IMR-90 (cell line): ENCODE data around the gene ZNF575. TPM values are rescaled to one million over a fixed set of nuclear protein-coding genes. Genes with fewer than 3 reads are reported as not detected.

Source experiments
- ATAC-seq: fragments of 200-7000 bp; cut with Tn5 transposase; 2 replicates; pipeline ENCODE4 v1.9.1; 2020; ENCODE audit warnings: low read depth, mild to moderate bottlenecking, moderate library complexity
- BruUV-seq: library from RNA; stranded (reverse); fragments of 400-500 nt; replicated peaks from 2 replicates; lab custom pipeline; 2021; lab: Mats Ljungman, UMichigan
- CTCF ChIA-PET: fragments of 300-600 bp; formaldehyde crosslinking; extraction: SDS; loops from one replicate; lab custom pipeline; 2021; ENCODE audit warnings: antibody characterized with exemption; lab: Yijun Ruan, JAX
- POLR2A ChIA-PET: fragments of 300-600 bp; sonication (Branson Sonifier 250); formaldehyde crosslinking; loops from one replicate; lab custom pipeline; 2022; ENCODE audit warnings: antibody characterized with exemption; ENCODE audit not compliant: unreplicated experiment; lab: Charles Lee
- DNase-seq: peaks from one replicate; pipeline ENCODE4 v3.0.0; 2013
- H2AFZ ChIP-seq: replicated peaks from 2 replicates; pipeline ENCODE3; 2013; ENCODE audit warnings: low read length, mild to moderate bottlenecking; ENCODE audit not compliant: poor library complexity
- H2AK5ac ChIP-seq: 2 replicates; pipeline ENCODE4 v1.6.1; 2013; ENCODE audit warnings: low read depth, low read length, inconsistent platforms
- H2AK9ac ChIP-seq: replicated peaks from 2 replicates; pipeline ENCODE3; 2013; ENCODE audit warnings: mild to moderate bottlenecking, low read depth, low read length, moderate library complexity; ENCODE audit not compliant: poor library complexity
- H2BK120ac ChIP-seq: 2 replicates; pipeline ENCODE4 v1.6.1; 2013; ENCODE audit warnings: low read depth, low read length, inconsistent platforms
- H2BK15ac ChIP-seq: 3 replicates; pipeline ENCODE4 v1.6.1; 2013; ENCODE audit warnings: low read depth, low read length, inconsistent platforms
- H2BK20ac ChIP-seq: 2 replicates; pipeline ENCODE4 v1.6.1; 2013; ENCODE audit warnings: low read depth, mild to moderate bottlenecking, inconsistent platforms, low read length, moderate library complexity
- H2BK5ac ChIP-seq: 2 replicates; pipeline ENCODE4 v1.6.1; 2013; ENCODE audit warnings: mild to moderate bottlenecking, low read depth, low read length, inconsistent platforms; ENCODE audit not compliant: poor library complexity, severe bottlenecking
- H3K14ac ChIP-seq: replicated peaks from 2 replicates; pipeline ENCODE4 v1.6.1; 2013; ENCODE audit warnings: low read depth, low read length, inconsistent platforms
- H3K18ac ChIP-seq: 2 replicates; pipeline ENCODE4 v1.6.1; 2013; ENCODE audit warnings: low read depth, low read length, control low read depth
- H3K23ac ChIP-seq: 2 replicates; pipeline ENCODE4 v1.6.1; 2013; ENCODE audit warnings: low read depth, low read length, inconsistent platforms
- H3K27ac ChIP-seq: 2 replicates; pipeline ENCODE4 v1.5.1; 2013; ENCODE audit warnings: mild to moderate bottlenecking, control low read depth, low read length; ENCODE audit not compliant: insufficient read depth
- H3K27me3 ChIP-seq: 2 replicates; pipeline ENCODE4 v1.6.1; 2013; ENCODE audit warnings: low read length; ENCODE audit not compliant: control insufficient read depth, insufficient read depth
- H3K36me3 ChIP-seq: 2 replicates; pipeline ENCODE4 v1.6.1; 2013; ENCODE audit warnings: low read length, mixed read lengths; ENCODE audit not compliant: control insufficient read depth, insufficient read depth
- H3K4ac ChIP-seq: 2 replicates; pipeline ENCODE4 v1.6.1; 2013; ENCODE audit warnings: low read depth, low read length, inconsistent platforms
- H3K4me1 ChIP-seq: 2 replicates; pipeline ENCODE4 v1.6.1; 2013; ENCODE audit warnings: low read length, mixed read lengths; ENCODE audit not compliant: control insufficient read depth, insufficient read depth
- H3K4me2 ChIP-seq: 2 replicates; pipeline ENCODE4 v1.6.1; 2013; ENCODE audit warnings: low read depth, mild to moderate bottlenecking, control low read depth, low read length, moderate library complexity
- H3K4me3 ChIP-seq: 2 replicates; pipeline ENCODE4 v1.5.1; 2013; ENCODE audit warnings: low read depth, mild to moderate bottlenecking, control low read depth, low read length, moderate library complexity; ENCODE audit not compliant: insufficient read depth
- H3K56ac ChIP-seq: 2 replicates; pipeline ENCODE4 v1.6.1; 2013; ENCODE audit warnings: low read length, inconsistent platforms; ENCODE audit not compliant: insufficient read depth; ENCODE audit errors: extremely low read depth
- H3K79me1 ChIP-seq, 2 experiments: 2 replicates each; pipeline ENCODE4 v1.6.1; 2013; ENCODE audit warnings: low read length in 2 of 2, inconsistent platforms in 1 of 2, low read depth in 1 of 2
- H3K9ac ChIP-seq: 2 replicates; pipeline ENCODE4 v1.6.1; 2013; ENCODE audit warnings: low read depth, low read length, control low read depth
- H3K9me1 ChIP-seq: 2 replicates; pipeline ENCODE4 v1.6.1; 2013; ENCODE audit warnings: low read length, inconsistent platforms; ENCODE audit not compliant: insufficient read depth
- H3K9me3 ChIP-seq: 2 replicates; pipeline ENCODE4 v1.6.1; 2013; ENCODE audit warnings: low read length; ENCODE audit not compliant: control insufficient read depth, insufficient read depth
- H4K20me1 ChIP-seq: 2 replicates; pipeline ENCODE4 v1.6.1; 2013; ENCODE audit warnings: low read length, inconsistent platforms; ENCODE audit not compliant: insufficient read depth
- H4K5ac ChIP-seq: 2 replicates; pipeline ENCODE4 v1.6.1; 2013; ENCODE audit warnings: mild to moderate bottlenecking, low read depth, low read length, control low read depth
- H4K8ac ChIP-seq, 2 experiments: 2 replicates each; pipeline ENCODE4 v1.6.1; 2013; ENCODE audit warnings: low read depth in 2 of 2, low read length in 2 of 2, control low read depth in 1 of 2, inconsistent platforms in 1 of 2
- H4K91ac ChIP-seq: 2 replicates; pipeline ENCODE4 v1.6.1; 2013; ENCODE audit warnings: low read depth, low read length, inconsistent platforms; ENCODE audit not compliant: insufficient read depth
- BHLHE40 ChIP-seq: fragments of 150-350 bp; IDR thresholded peaks from 2 replicates; pipeline ENCODE4 v1.6.1; 2016; ENCODE audit warnings: mild to moderate bottlenecking, low read depth, low read length
- CEBPB ChIP-seq: IDR thresholded peaks from 2 replicates; pipeline ENCODE4 v1.6.1; 2012; ENCODE audit warnings: low read depth, low read length, improper control_type of control experiment
- CHD1 ChIP-seq: IDR thresholded peaks from 2 replicates; pipeline ENCODE4 v1.6.1; 2012; ENCODE audit warnings: low read depth, low read length, improper control_type of control experiment
- CTCF ChIP-seq: conservative IDR thresholded peaks from 2 replicates; pipeline ENCODE4 v1.5.1; 2012; ENCODE audit warnings: mild to moderate bottlenecking, low read depth, low read length, improper control_type of control experiment
- ELK1 ChIP-seq: fragments of 150-350 bp; IDR thresholded peaks from 2 replicates; pipeline ENCODE4 v1.6.1; 2016; ENCODE audit warnings: low read depth, mild to moderate bottlenecking, low read length, moderate library complexity, borderline replicate concordance
- FOS ChIP-seq: fragments of 150-350 bp; IDR thresholded peaks from 2 replicates; pipeline ENCODE4 v1.6.1; 2016; ENCODE audit warnings: low read depth, low read length
- MAFK ChIP-seq: IDR thresholded peaks from 2 replicates; pipeline ENCODE4 v1.6.1; 2012; ENCODE audit warnings: low read depth, low read length, improper control_type of control experiment
- MAZ ChIP-seq: IDR thresholded peaks from 2 replicates; pipeline ENCODE4 v1.6.1; 2012; ENCODE audit warnings: low read depth, mild to moderate bottlenecking, low read length, improper control_type of control experiment, moderate library complexity, borderline replicate concordance
- MXI1 ChIP-seq: IDR thresholded peaks from 2 replicates; pipeline ENCODE4 v1.6.1; 2012; ENCODE audit warnings: low read depth, mild to moderate bottlenecking, low read length, moderate library complexity, borderline replicate concordance
- NFE2L2 ChIP-seq: fragments of 150-350 bp; IDR thresholded peaks from 2 replicates; pipeline ENCODE4 v1.6.1; 2016; ENCODE audit warnings: low read depth, mild to moderate bottlenecking, low read length
- POLR2A ChIP-seq: IDR thresholded peaks from 2 replicates; pipeline ENCODE4 v1.6.1; 2012; ENCODE audit warnings: mild to moderate bottlenecking, low read depth, low read length
- RAD21 ChIP-seq: IDR thresholded peaks from 2 replicates; pipeline ENCODE4 v1.6.1; 2012; ENCODE audit warnings: low read length, improper control_type of control experiment
- RCOR1 ChIP-seq: IDR thresholded peaks from 2 replicates; pipeline ENCODE4 v1.6.1; 2012; ENCODE audit warnings: mild to moderate bottlenecking, low read length, improper control_type of control experiment; ENCODE audit not compliant: insufficient replicate concordance
- RFX5 ChIP-seq: IDR thresholded peaks from 2 replicates; pipeline ENCODE4 v1.8.0; 2012; ENCODE audit warnings: low read depth, mild to moderate bottlenecking, low read length, moderate library complexity
- SMC3 ChIP-seq: fragments of 150-350 bp; IDR thresholded peaks from 2 replicates; pipeline ENCODE4 v1.6.1; 2016; ENCODE audit warnings: low read depth, mild to moderate bottlenecking, antibody characterized with exemption, low read length, moderate library complexity
- USF2 ChIP-seq: fragments of 150-350 bp; IDR thresholded peaks from 2 replicates; pipeline ENCODE4 v1.6.1; 2017; ENCODE audit warnings: mild to moderate bottlenecking, antibody characterized with exemption, low read length, low read depth
- WGBS, 2 experiments: methylation state at CpG; one replicate each; pipeline versions ENCODE4 v1.1.5 to v1.1.7; 2013; ENCODE audit warnings: missing lambda C conversion rate in 2 of 2; ENCODE audit not compliant: insufficient read length in 1 of 2; ENCODE audit errors: extremely low coverage in 2 of 2; 5-methylcytosine and 5-hydroxymethylcytosine counted together
- dilution Hi-C: fragments of 300-500 bp; cut with HindIII; formaldehyde crosslinking; loops from one replicate; pipeline ENCODE4 v1.14.3; 2018; ENCODE audit warnings: low sequenced_read_pairs; ENCODE audit not compliant: unreplicated experiment
- in situ Hi-C: fragments of 300-500 bp; cut with MboI; formaldehyde crosslinking; loops from 3 replicates; pipeline ENCODE4 v1.14.3; 2019; ENCODE audit warnings: low sequenced_read_pairs, inconsistent platforms, mixed read lengths
- intact Hi-C: fragments of 100-400 bp; cut with micrococcal nuclease; formaldehyde crosslinking; loops from 2 replicates; pipeline ENCODE4 v1.10.0; 2022
- polyA plus RNA-seq, 3 experiments: library from polyadenylated mRNA; depleted of rRNA; stranded (reverse); fragments of >200 nt; gene quantifications; 2 replicates each; pipeline ENCODE4 v1.2.3, GENCODE V29; 2012; ENCODE audit warnings: low replicate concordance in 1 of 3
- total RNA-seq: library from RNA; depleted of rRNA; stranded (reverse); fragments of >200 nt; gene quantifications from 2 replicates; pipeline ENCODE4 v1.2.3, GENCODE V29; 2012

ZNF575 gene
- total and polyA plus RNA-seq, 2 of the 4 experiments (the other 2 are of a cell fraction) = 0.77 TPM; not detected in 1

- Histone ChIP-seq H2AK9ac (no peak overlapping the region), H2AK5ac (no peak overlapping the region), H3K9me3 (no peaks in the 10 kb centered on the region), H4K91ac (peak overlapping the region; percentile 20; the same call in 1 of the 2 replicates), H2AFZ (peak overlapping the region; percentile 96), H3K36me3 (peaks cover 15% of the 10 kb centered on the region), H3K27ac (no peak overlapping the region), H3K9me1 (no peaks in the 10 kb centered on the region), H3K4me3 (no peak overlapping the region), H4K20me1 (no peaks in the 10 kb centered on the region), H3K79me1 (peaks cover 0 to 16% of the 10 kb centered on the region in 2 experiments; a peak in 3 of 4 replicates), H3K9ac (no peak overlapping the region), H3K23ac (no peak overlapping the region), H3K14ac (no peak overlapping the region), H2BK120ac (no peak overlapping the region), H2BK15ac (no peak overlapping the region), H3K4me2 (no peak overlapping the region), H4K5ac (no peak overlapping the region), H3K56ac (no peak overlapping the region), H2BK5ac (no peak overlapping the region), H4K8ac (peak overlapping the region; percentile 24 to 86; a peak in 2 of 4 replicates), H3K4me1 (peaks cover 4% of the 10 kb centered on the region; the same call in 1 of the 2 replicates), H3K4ac (peak overlapping the region; percentile 38), H2BK20ac (no peak overlapping the region), H3K18ac (no peak overlapping the region), H3K27me3 (no peaks in the 10 kb centered on the region)
- CTCF ChIA-PET = interaction anchor here (2.1 kb wide), 1 partner anchor 14 kb away, joined by 9 read pairs; no protein-coding TSS in a partner anchor
- ATAC-seq (no peak), DNase-seq (no peak)
- dilution Hi-C loops = no loop called here
- in situ Hi-C loops = no loop called here
- no TSS peak for BruUV-seq
- POLR2A ChIA-PET = no interaction called here
- intact Hi-C loops = no loop called here
- WGBS, 2 experiments = no CpG with 5 or more reads among the region's 3 CpGs
- TF ChIP-seq NFE2L2 = no peak
- no peak for TF ChIP-seq MXI1
- TF ChIP-seq FOS = no peak
- no peak for TF ChIP-seq RCOR1
- no peak for TF ChIP-seq RAD21
- no peak for TF ChIP-seq CHD1
- TF ChIP-seq MAFK = no peak
- TF ChIP-seq MAZ = no peak
- TF ChIP-seq CTCF = no peak
- no peak for TF ChIP-seq POLR2A
- TF ChIP-seq SMC3 = no peak
- no peak for TF ChIP-seq BHLHE40
- no peak for TF ChIP-seq CEBPB
- TF ChIP-seq USF2 = no peak
- no peak for TF ChIP-seq ELK1
- TF ChIP-seq RFX5 = no peak
These were observed 27.9 kb upstream of the ZNF575 start for GRCh38 chr19:43505186-43505456.
